Fibroblast of mammary gland (primary cell): ENCODE data around the gene TADA2A.

Experiments
- DNase-seq: peaks from one replicate; pipeline ENCODE4 v3.0.0-alpha.2; 2010; ENCODE audit warnings: low read depth
- H3K4me3 ChIP-seq: 2 replicates; pipeline ENCODE4 v1.5.1; 2011; ENCODE audit warnings: low read depth, mild to moderate bottlenecking, low read length, moderate library complexity; ENCODE audit not compliant: control insufficient read depth
- TF ChIP-seq, protein P1 (sequence below): conservative IDR thresholded peaks from 2 replicates; pipeline ENCODE4 v1.5.1; 2011; ENCODE audit warnings: low read depth, low read length, inconsistent platforms; ENCODE audit not compliant: control insufficient read depth, insufficient read depth

TADA2A gene

DNA sequence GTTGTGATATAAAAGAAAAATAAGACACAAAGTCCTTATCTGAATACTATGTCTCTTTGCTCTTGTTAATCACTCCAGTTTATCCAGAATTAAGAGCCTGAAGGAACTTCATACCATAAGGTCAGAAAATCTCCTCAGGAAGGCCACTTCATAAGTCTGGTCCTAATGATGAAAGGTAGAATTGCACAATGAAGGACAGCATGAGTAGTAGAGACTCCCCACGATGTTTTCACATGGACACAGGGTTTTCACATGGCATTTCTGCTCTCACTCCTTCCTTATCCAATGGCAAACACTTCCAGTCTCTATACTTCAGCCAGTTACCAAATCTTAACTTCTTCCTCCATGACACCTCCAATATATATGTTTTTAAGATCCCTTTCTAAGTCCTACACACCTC is 41.1 kb upstream of the TADA2A start:
- no peak overlapping the region for H3K4me3 ChIP-seq
- peak; percentile 45 for DNase-seq
- TF ChIP-seq, protein P1, sequence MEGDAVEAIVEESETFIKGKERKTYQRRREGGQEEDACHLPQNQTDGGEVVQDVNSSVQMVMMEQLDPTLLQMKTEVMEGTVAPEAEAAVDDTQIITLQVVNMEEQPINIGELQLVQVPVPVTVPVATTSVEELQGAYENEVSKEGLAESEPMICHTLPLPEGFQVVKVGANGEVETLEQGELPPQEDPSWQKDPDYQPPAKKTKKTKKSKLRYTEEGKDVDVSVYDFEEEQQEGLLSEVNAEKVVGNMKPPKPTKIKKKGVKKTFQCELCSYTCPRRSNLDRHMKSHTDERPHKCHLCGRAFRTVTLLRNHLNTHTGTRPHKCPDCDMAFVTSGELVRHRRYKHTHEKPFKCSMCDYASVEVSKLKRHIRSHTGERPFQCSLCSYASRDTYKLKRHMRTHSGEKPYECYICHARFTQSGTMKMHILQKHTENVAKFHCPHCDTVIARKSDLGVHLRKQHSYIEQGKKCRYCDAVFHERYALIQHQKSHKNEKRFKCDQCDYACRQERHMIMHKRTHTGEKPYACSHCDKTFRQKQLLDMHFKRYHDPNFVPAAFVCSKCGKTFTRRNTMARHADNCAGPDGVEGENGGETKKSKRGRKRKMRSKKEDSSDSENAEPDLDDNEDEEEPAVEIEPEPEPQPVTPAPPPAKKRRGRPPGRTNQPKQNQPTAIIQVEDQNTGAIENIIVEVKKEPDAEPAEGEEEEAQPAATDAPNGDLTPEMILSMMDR, result no peak

DNA sequence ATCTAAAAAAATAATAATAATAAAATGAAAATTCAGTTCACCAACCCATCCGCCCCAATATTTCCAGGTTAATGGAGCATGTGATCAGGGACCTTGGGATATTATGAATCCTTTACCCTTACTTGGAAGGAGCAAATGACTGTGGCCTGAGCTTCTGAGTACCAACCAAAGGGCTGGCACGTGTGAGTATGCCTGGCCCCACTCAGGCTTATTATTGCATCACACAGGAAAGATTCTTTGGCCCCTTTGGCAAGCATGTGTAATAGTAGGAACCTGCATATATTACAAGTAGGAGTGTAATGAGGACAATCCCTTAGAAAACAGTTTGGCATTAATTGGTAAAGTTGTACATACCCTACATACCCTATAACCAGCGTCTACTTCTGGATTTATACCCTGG is 38.1 kb upstream of the TADA2A start:
- DNase-seq, result peak; percentile 52
- H3K4me3 ChIP-seq, result no peak overlapping the region

GRCh38 chr17:37373530-37374159 is 33.0 kb upstream of the TADA2A start:
- peak; percentile 86 for DNase-seq
- H3K4me3 ChIP-seq, result no peak overlapping the region
- TF ChIP-seq, protein P1, result peak; percentile 100

More for the DNA sequence above, 38.1 kb upstream of the TADA2A start:
- TF ChIP-seq, protein P1, result no peak

- H3K4me3 ChIP-seq, result no peak within 1 kb of the TSS
- TF ChIP-seq, protein P1, result no peak
- DNase-seq, result no peak
These were observed 31.0 kb upstream of the TADA2A start, which contains the start of gene C17orf78 for GRCh38 chr17:37375706-37376105. TSS of gene C17orf78 (plus strand) at chr17:37375985. CDS start at chr17:37376093, 108 bp downstream.

DNA sequence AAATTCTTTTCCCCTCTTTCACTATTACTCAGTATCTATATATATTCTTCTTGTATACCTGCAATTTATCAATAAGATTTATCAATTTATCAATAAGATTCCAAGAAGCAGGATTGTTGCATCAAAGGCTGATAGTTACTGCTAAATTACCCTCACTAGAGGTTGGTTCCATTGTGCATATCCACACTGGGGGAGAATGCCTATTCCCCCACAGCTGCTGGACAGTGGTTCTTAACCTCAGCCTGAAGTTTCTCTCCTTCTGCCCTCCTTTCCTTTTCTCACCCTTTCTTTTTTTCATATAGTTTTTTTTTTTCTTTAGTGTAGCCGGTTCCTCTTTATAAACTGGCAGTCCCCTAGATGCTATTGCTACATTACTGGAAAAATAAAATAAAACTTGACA is 24.6 kb upstream of the TADA2A start:
- H3K4me3 ChIP-seq, result no peak overlapping the region
- no peak for DNase-seq
- TF ChIP-seq, protein P1, result no peak

DNA sequence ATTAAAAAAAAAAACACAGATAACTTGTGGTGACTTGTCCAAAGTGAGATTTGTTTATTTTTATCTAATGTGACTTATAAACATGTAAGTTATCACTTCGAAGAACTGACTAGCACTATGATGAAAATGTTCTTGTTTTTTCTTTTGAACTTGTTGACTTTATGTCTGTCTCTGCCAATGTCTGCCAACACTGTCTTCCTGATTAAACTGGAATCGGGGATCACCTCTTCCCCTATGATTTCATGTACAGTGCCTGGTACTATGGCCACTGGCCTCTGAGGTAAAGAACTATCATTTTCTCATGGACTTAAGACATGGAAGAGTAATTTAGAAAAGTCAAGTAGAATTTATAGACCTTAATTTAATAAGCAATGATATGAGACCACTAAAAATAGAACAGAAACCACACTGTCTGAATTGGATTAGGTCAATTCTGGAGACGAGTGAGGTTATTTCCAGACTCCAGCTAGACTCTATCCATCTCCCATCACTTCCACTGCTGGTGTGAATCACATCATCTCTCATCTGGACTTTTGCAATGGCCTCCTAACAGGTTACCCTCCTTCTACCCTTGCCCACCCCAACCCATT is 22.0 kb upstream of the TADA2A start:
- TF ChIP-seq, protein P1, result no peak
- no peak for DNase-seq
- no peak overlapping the region for H3K4me3 ChIP-seq

- no peak overlapping the region for H3K4me3 ChIP-seq
- DNase-seq, result no peak
- TF ChIP-seq, protein P1, result no peak
These were observed 21.2 kb upstream of the TADA2A start for GRCh38 chr17:37385474-37385990.
